Measurements from ENCODE around the gene ERCC6L2. TPM values are rescaled to one million over a fixed set of nuclear protein-coding genes. Genes with fewer than 3 reads are reported as not detected.

Gene ERCC6L2
- total and polyA plus RNA-seq, 2 experiments from 2014 or later: 33.5 to 80.6 TPM

GRCh38 chr9:96015876-96016686 is 140.6 kb downstream of the ERCC6L2 start:
- H3K79me2 ChIP-seq (replicated peaks; ENCODE audit: insufficient read depth): no peaks in the 10 kb centered on the region
- DNase-seq (ENCODE audit: low spot score): no peak
- H3K27me3 Mint-ChIP-seq (ENCODE audit: insufficient read depth, low read depth, poor library complexity): peaks cover 23% of the 10 kb centered on the region
- no peak overlapping the region for H3K27ac ChIP-seq (ENCODE audit: low read depth)
- no peak for TF ChIP-seq CTCF (conservative IDR thresholded peaks at IDR 0.05; ENCODE audit: low read depth in 2 of 2)
- TF ChIP-seq CREB1 (CRISPR knock-in tag; IDR thresholded peaks at IDR 0.05; ENCODE audit: low read depth): no peak
- no peak for TF ChIP-seq NANOG (IDR thresholded peaks at IDR 0.05; ENCODE audit: borderline replicate concordance)
- TF ChIP-seq REST (IDR thresholded peaks at IDR 0.05; ENCODE audit: unreplicated experiment): no peak
- no peak for TF ChIP-seq EZH2phosphoT487 (IDR thresholded peaks at IDR 0.05; ENCODE audit: unreplicated experiment)
- TF ChIP-seq ZNF462 (CRISPR knock-in tag; IDR thresholded peaks at IDR 0.05): no peak
- no peak for TF ChIP-seq JUNB (IDR thresholded peaks at IDR 0.05; ENCODE audit: unreplicated experiment)
- TF ChIP-seq EZH2 (IDR thresholded peaks at IDR 0.05; ENCODE audit: low read depth, unreplicated experiment): no peak
- TF ChIP-seq POLR2AphosphoS5 (IDR thresholded peaks at IDR 0.05; ENCODE audit: low read depth): no peak
- no peak for TF ChIP-seq STAT1 (IDR thresholded peaks at IDR 0.05; ENCODE audit: unreplicated experiment)
- H3K27me3 ChIP-seq (ENCODE audit: insufficient read depth): peaks cover 27% of the 10 kb centered on the region
- no peak overlapping the region for H3K4me3 ChIP-seq
- no peak overlapping the region for H2AFZ ChIP-seq
- no peak overlapping the region for H3K4me2 ChIP-seq
- no peaks in the 10 kb centered on the region; the same call in 1 of the 2 replicates for H3K36me3 ChIP-seq (ENCODE audit: insufficient read depth)
- H3K9me3 Mint-ChIP-seq: no peaks in the 10 kb centered on the region
- H3K4me1 ChIP-seq (ENCODE audit: insufficient read depth): peaks cover 5% of the 10 kb centered on the region; the same call in 1 of the 2 replicates
- no peaks in the 10 kb centered on the region for H3K9me2 ChIP-seq (ENCODE audit: insufficient read depth)
- H3K36me3 Mint-ChIP-seq (ENCODE audit: low read depth): peaks cover 3% of the 10 kb centered on the region; the same call in 1 of the 3 replicates
- ATAC-seq: no peak
- H3F3A ChIP-seq (replicated peaks; ENCODE audit: low read depth): no peaks in the 10 kb centered on the region; the same call in 1 of the 2 replicates
- no peak overlapping the region for H3K27ac Mint-ChIP-seq
- no peaks in the 10 kb centered on the region; the same call in 1 of the 2 replicates for H4K20me1 ChIP-seq (replicated peaks; ENCODE audit: insufficient read depth)
- no peak overlapping the region for H3K4me3 Mint-ChIP-seq
- H3K4me1 Mint-ChIP-seq: 0 out of 3 replicates have a peak, but pooled peaks cover 3% of the 10 kb centered on the region
